ENCODE data around the gene GSTT2B. TPM values are rescaled to one million over a fixed set of nuclear protein-coding genes. Genes with fewer than 3 reads are reported as not detected.

Gene GSTT2B
- total and polyA plus RNA-seq, 2 experiments from 2014 or later, result 1.3 to 3.0 TPM

DNA sequence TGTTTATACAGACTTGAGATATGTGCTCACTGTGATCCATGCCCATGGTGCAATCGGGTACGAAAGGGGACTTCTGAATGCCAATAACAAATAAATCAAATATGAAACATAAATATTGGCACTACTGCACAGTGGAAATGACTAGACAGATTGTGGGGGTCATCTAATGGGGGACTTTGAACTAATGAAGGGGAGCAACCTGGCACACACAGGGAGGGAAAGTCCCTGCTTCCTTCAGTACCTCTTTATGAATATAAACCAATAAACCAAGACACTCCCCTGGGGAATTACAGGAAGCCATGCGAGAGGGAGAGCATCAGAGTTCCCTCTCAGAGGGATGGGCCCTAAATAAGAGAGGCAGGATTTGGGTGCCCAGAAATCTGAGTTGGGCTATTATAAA is 45.7 kb downstream of the GSTT2B start:
- DNase-seq (ENCODE audit: low spot score), result peak; percentile 5
- WGBS (ENCODE audit: low lambda C conversion rate, missing lambda C conversion rate), result 96% methylated on average over 3 of the region's 3 CpGs
- no peak overlapping the region for H3K4me3 ChIP-seq
- H2AFZ ChIP-seq, result no peak overlapping the region
- no peaks in the 10 kb centered on the region for H4K20me1 ChIP-seq (ENCODE audit: insufficient read depth, poor library complexity, severe bottlenecking)
- H3K27ac ChIP-seq, result peak overlapping the region; percentile 64
- H3K27me3 ChIP-seq, result no peaks in the 10 kb centered on the region
- H3K4me2 ChIP-seq, result no peak overlapping the region
- H3K36me3 ChIP-seq (replicated peaks; ENCODE audit: insufficient read depth, low read depth), result no peaks in the 10 kb centered on the region
- H3K79me2 ChIP-seq, result peaks cover 6% of the 10 kb centered on the region
- no peaks in the 10 kb centered on the region for H3K9me2 ChIP-seq (replicated peaks; ENCODE audit: insufficient read depth)
- peaks cover 11% of the 10 kb centered on the region for H3K4me1 ChIP-seq (ENCODE audit: insufficient read depth)
- H3K9me3 ChIP-seq (ENCODE audit: low read depth), result no peaks in the 10 kb centered on the region
- TF ChIP-seq EZH2 (IDR thresholded peaks at IDR 0.05; ENCODE audit: borderline replicate concordance) (no peak), EZH2phosphoT487 (IDR thresholded peaks at IDR 0.05; ENCODE audit: low read depth, severe bottlenecking, unreplicated experiment) (no peak)
- TF ChIP-seq, protein P1, sequence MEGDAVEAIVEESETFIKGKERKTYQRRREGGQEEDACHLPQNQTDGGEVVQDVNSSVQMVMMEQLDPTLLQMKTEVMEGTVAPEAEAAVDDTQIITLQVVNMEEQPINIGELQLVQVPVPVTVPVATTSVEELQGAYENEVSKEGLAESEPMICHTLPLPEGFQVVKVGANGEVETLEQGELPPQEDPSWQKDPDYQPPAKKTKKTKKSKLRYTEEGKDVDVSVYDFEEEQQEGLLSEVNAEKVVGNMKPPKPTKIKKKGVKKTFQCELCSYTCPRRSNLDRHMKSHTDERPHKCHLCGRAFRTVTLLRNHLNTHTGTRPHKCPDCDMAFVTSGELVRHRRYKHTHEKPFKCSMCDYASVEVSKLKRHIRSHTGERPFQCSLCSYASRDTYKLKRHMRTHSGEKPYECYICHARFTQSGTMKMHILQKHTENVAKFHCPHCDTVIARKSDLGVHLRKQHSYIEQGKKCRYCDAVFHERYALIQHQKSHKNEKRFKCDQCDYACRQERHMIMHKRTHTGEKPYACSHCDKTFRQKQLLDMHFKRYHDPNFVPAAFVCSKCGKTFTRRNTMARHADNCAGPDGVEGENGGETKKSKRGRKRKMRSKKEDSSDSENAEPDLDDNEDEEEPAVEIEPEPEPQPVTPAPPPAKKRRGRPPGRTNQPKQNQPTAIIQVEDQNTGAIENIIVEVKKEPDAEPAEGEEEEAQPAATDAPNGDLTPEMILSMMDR (IDR thresholded peaks at IDR 0.05; ENCODE audit: poor library complexity), result no peak

DNA sequence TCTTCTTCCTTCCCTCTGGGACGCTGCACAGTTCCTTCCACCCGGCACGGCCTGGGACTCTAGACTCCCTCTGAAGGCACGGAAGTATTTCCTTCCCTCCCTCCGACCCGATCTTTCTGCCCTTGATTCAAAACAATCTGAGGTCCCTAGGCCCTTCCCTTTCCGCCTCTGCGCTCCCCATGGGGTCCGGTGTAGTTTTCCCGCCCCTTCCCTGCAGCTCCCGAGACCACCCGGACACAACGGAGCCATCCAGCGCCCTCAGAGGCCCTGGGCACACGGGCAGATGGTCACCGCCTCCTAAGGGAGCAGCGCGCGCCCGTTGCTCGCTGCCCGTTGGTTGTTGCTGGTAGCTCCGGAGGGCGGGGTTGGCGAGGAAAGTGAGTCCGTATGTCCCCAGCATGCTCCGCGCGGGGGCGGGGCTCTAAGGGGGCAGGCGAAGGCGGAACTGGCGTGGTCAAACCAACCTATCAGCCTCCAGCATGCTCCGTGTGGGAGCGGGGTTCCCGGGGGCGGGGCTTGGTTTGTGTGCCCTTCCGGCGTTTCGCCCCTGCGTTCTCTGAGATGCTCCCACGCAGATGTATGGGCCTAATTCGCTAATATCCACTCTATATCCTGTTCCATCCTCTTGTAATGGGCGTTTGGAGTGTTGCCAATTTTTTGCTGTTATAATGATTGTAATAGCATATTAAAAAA is 47.2 kb downstream of the GSTT2B start:
- H3K4me1 ChIP-seq (ENCODE audit: insufficient read depth), result peaks cover 21% of the 10 kb centered on the region
- H3K4me3 ChIP-seq, result peak overlapping the region; percentile 19
- peak overlapping the region; percentile 76 for H3K4me2 ChIP-seq
- peak overlapping the region; percentile 28 for H2AFZ ChIP-seq
- no peaks in the 10 kb centered on the region for H3K9me2 ChIP-seq (replicated peaks; ENCODE audit: insufficient read depth)
- WGBS (ENCODE audit: low lambda C conversion rate, missing lambda C conversion rate), result under 1% methylated on average over 44 of the region's 44 CpGs
- TF ChIP-seq EZH2phosphoT487 (IDR thresholded peaks at IDR 0.05; ENCODE audit: low read depth, severe bottlenecking, unreplicated experiment), result no peak
- H3K9me3 ChIP-seq (ENCODE audit: low read depth), result no peaks in the 10 kb centered on the region
- H3K27ac ChIP-seq, result peak overlapping the region; percentile 91
- peaks cover 6% of the 10 kb centered on the region for H3K79me2 ChIP-seq
- H3K36me3 ChIP-seq (replicated peaks; ENCODE audit: insufficient read depth, low read depth), result no peaks in the 10 kb centered on the region
- DNase-seq (ENCODE audit: low spot score), result peak; percentile 100
- no peaks in the 10 kb centered on the region for H3K27me3 ChIP-seq
- no peaks in the 10 kb centered on the region for H4K20me1 ChIP-seq (ENCODE audit: insufficient read depth, poor library complexity, severe bottlenecking)

DNA sequence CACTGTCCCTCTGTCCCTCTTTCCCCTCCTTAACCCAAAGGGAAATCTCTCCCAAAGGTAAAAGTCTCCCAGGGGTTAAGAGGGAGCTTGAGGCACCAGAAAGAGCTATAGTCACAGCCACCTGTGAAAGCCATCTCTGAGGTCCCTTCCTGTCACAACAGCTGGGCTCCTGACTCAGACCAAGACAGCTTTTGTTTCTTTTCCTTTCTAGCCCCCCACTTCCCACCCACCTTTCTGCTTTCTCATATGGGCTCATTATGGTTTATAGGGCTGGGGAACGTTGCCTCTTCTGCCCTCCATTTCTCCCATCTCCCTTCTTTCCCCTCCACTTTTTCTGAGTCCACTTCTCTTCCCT is 47.7 kb downstream of the GSTT2B start:
- peaks cover 25% of the 10 kb centered on the region for H3K4me1 ChIP-seq (ENCODE audit: insufficient read depth)
- no peaks in the 10 kb centered on the region for H3K9me3 ChIP-seq (ENCODE audit: low read depth)
- peak overlapping the region; percentile 76 for H3K4me2 ChIP-seq
- no peaks in the 10 kb centered on the region for H3K27me3 ChIP-seq
- peak overlapping the region; percentile 91 for H3K27ac ChIP-seq
- H3K36me3 ChIP-seq (replicated peaks; ENCODE audit: insufficient read depth, low read depth), result no peaks in the 10 kb centered on the region
- TF ChIP-seq EZH2phosphoT487 (IDR thresholded peaks at IDR 0.05; ENCODE audit: low read depth, severe bottlenecking, unreplicated experiment) (no peak), EZH2 (IDR thresholded peaks at IDR 0.05; ENCODE audit: borderline replicate concordance) (no peak)
- TF ChIP-seq, protein P1 (IDR thresholded peaks at IDR 0.05; ENCODE audit: poor library complexity), result no peak
- no peaks in the 10 kb centered on the region for H3K9me2 ChIP-seq (replicated peaks; ENCODE audit: insufficient read depth)
- peak overlapping the region; percentile 28 for H2AFZ ChIP-seq
- H3K79me2 ChIP-seq, result peaks cover 6% of the 10 kb centered on the region
- DNase-seq (ENCODE audit: low spot score), result peak; percentile 11
- 14% methylated on average over 1 of the region's 1 CpG for WGBS (ENCODE audit: low lambda C conversion rate, missing lambda C conversion rate)
- H3K4me3 ChIP-seq, result peak overlapping the region; percentile 19
- H4K20me1 ChIP-seq (ENCODE audit: insufficient read depth, poor library complexity, severe bottlenecking), result no peaks in the 10 kb centered on the region

DNA sequence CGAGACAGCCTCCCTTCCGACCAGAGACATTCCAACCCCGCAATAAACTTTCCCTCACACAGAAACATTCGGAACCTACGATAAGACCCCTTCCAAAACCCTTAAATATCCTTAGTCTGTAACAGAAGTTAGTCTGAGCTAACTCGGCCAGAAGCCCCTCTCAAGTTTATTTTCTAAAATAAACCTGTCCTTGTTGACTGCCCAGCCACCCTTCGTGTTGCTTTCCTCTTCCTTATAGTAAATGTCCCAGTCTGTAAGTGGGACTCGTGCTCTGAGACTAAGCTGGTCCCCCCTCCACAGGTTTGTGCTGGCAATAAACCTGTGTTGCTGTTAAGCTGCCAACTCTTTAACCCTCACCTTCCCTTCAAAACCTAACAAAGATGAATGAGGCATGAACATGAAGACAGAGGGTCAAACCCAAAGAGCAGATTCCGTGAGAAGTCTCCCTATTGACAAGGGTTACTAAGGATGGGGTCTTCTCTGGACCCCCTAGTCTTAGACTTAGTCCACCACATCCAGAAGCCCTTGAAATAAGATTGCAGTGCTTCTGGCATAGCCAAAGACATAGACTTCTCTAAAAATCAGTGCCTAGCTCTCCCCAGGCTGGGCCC is 48.6 kb downstream of the GSTT2B start:
- Histone ChIP-seq H3K27me3 (no peaks in the 10 kb centered on the region), H3K9me3 (ENCODE audit: low read depth) (no peaks in the 10 kb centered on the region), H3K4me3 (no peak overlapping the region), H2AFZ (no peak overlapping the region), H3K79me2 (peaks cover 6% of the 10 kb centered on the region), H3K4me2 (no peak overlapping the region), H4K20me1 (ENCODE audit: insufficient read depth, poor library complexity, severe bottlenecking) (no peaks in the 10 kb centered on the region), H3K4me1 (ENCODE audit: insufficient read depth) (peaks cover 25% of the 10 kb centered on the region), H3K36me3 (replicated peaks; ENCODE audit: insufficient read depth, low read depth) (no peaks in the 10 kb centered on the region), H3K9me2 (replicated peaks; ENCODE audit: insufficient read depth) (no peaks in the 10 kb centered on the region), H3K27ac (peak overlapping the region; percentile 91)
- TF ChIP-seq EZH2phosphoT487 (IDR thresholded peaks at IDR 0.05; ENCODE audit: low read depth, severe bottlenecking, unreplicated experiment), result no peak
- TF ChIP-seq EZH2 (IDR thresholded peaks at IDR 0.05; ENCODE audit: borderline replicate concordance), result no peak
- TF ChIP-seq, protein P1 (IDR thresholded peaks at IDR 0.05; ENCODE audit: poor library complexity), result no peak
- 91% methylated on average over 9 of the region's 9 CpGs for WGBS (ENCODE audit: low lambda C conversion rate, missing lambda C conversion rate)
- DNase-seq (ENCODE audit: low spot score), result peak; percentile 1

Measured in hepatocyte (in vitro differentiated cells).